ENCODE data around the gene UBE2N. TPM values are rescaled to one million over a fixed set of nuclear protein-coding genes. Genes with fewer than 3 reads are reported as not detected.

The UBE2N gene
- total and polyA plus RNA-seq, 2 of the 8 experiments (the other 6 are each of a cell fraction or from before 2014, with no cell fraction given) = 108 to 225 TPM

DNA sequence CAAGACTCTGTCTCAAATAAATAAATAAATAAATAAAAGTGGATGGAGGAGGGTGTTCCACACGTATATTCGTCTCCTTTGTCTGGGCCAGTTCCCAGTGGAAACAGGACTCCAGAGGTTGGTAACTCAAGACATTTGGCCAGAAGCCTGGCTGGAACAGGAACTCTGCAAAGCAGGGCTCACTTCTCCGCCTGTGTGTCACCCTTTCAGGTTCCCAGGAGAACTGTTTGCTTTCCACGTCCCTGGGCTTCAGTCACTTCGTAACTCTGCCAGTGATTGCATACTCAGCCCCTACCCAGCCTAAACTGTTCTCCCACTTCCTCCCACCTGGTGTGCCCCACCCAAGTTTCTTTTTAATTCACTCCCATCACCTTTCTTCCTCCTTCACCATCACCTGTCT is 7.0 kb upstream of the UBE2N start (continued):
- TF ChIP-seq, protein P1, sequence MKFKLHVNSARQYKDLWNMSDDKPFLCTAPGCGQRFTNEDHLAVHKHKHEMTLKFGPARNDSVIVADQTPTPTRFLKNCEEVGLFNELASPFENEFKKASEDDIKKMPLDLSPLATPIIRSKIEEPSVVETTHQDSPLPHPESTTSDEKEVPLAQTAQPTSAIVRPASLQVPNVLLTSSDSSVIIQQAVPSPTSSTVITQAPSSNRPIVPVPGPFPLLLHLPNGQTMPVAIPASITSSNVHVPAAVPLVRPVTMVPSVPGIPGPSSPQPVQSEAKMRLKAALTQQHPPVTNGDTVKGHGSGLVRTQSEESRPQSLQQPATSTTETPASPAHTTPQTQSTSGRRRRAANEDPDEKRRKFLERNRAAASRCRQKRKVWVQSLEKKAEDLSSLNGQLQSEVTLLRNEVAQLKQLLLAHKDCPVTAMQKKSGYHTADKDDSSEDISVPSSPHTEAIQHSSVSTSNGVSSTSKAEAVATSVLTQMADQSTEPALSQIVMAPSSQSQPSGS (IDR thresholded peaks at IDR 0.05; ENCODE audit: low read length) = no peak
- TF ChIP-seq TCF12 (IDR thresholded peaks at IDR 0.05; ENCODE audit: low read depth, low read length) = no peak
- TF ChIP-seq PHF8 (conservative IDR thresholded peaks at IDR 0.05; ENCODE audit: low read depth, low read length) = no peak
- no peak for TF ChIP-seq HDAC2 (IDR thresholded peaks at IDR 0.05; ENCODE audit: borderline replicate concordance in 1 of 2, low read depth in 2 of 2, low read length in 2 of 2)
- no peak for TF ChIP-seq POU5F1 (IDR thresholded peaks at IDR 0.05; ENCODE audit: low read depth, low read length)
- no peak for TF ChIP-seq SIN3A (conservative IDR thresholded peaks at IDR 0.05 in 1 of 2, IDR thresholded peaks at IDR 0.05 in 1 of 2; ENCODE audit: low read depth in 1 of 2, low read length in 2 of 2)
- no peak for TF ChIP-seq CHD2 (IDR thresholded peaks at IDR 0.05; ENCODE audit: low read length)
- TF ChIP-seq SRF (IDR thresholded peaks at IDR 0.05; ENCODE audit: low read depth, low read length) = no peak
- TF ChIP-seq POLR2AphosphoS5 (IDR thresholded peaks at IDR 0.05; ENCODE audit: low read depth, low read length) = no peak
- no peak for TF ChIP-seq CBX5 (IDR thresholded peaks at IDR 0.05; ENCODE audit: low read depth, low read length)
- no peak for TF ChIP-seq CREB1 (IDR thresholded peaks at IDR 0.05)
